ENCODE data around the gene GATA1. TPM values are rescaled to one million over a fixed set of nuclear protein-coding genes. Genes with fewer than 3 reads are reported as not detected.
"Not testable (repeated sequence)": the region's sequence is repeated elsewhere in the genome, so short reads cannot be mapped to it uniquely, and the experiment has no call there.

The GATA1 gene
- total and polyA plus RNA-seq, 8 donors, result 0.37 to 9.4 TPM; not detected in 6

DNA sequence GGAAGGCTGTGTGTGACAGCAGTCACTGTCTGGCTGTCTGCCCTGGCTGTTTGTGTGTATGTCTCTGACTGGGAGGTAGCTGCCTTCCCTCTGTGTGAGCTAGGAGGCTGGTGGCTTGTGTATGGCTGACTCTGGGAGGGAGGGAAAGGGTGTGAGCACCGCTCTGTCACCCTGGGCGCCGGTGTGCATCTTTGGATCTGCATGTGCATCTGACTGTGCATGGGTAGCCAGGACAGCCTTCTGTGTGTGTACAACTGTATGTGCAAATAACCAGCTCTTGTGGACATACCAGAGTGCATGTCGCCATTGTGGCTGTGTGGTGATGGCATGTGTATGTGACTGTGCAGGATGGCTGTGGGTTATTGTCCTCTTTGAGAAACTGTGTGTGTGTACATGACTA lies 32.5 kb downstream of the GATA1 start:
- Histone ChIP-seq H3K27ac (no peak overlapping the region), H3K4me3 (no peak overlapping the region), H3K27me3 (no peaks in the 10 kb centered on the region), H3K36me3 (peaks cover 0 to 94% (median 83%) of the 10 kb centered on the region in 4 donors), H3K9me3 (no peaks in the 10 kb centered on the region), H3K4me1 (no peaks in the 10 kb centered on the region)
- intact Hi-C loops (cut with DNase I; ENCODE audit: low total_unique reads), result no loop called here
- TF ChIP-seq, protein P1, sequence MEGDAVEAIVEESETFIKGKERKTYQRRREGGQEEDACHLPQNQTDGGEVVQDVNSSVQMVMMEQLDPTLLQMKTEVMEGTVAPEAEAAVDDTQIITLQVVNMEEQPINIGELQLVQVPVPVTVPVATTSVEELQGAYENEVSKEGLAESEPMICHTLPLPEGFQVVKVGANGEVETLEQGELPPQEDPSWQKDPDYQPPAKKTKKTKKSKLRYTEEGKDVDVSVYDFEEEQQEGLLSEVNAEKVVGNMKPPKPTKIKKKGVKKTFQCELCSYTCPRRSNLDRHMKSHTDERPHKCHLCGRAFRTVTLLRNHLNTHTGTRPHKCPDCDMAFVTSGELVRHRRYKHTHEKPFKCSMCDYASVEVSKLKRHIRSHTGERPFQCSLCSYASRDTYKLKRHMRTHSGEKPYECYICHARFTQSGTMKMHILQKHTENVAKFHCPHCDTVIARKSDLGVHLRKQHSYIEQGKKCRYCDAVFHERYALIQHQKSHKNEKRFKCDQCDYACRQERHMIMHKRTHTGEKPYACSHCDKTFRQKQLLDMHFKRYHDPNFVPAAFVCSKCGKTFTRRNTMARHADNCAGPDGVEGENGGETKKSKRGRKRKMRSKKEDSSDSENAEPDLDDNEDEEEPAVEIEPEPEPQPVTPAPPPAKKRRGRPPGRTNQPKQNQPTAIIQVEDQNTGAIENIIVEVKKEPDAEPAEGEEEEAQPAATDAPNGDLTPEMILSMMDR (IDR thresholded peaks at IDR 0.05), result no peak
- TF ChIP-seq POLR2A (IDR thresholded peaks at IDR 0.05), result no peak
- TF ChIP-seq POLR2AphosphoS5 (IDR thresholded peaks at IDR 0.05), result no peak
- no peak for TF ChIP-seq EP300 (IDR thresholded peaks at IDR 0.05)
- no peak for DNase-seq
- WGBS, 5 donors, result 80 to 100% (median 96%) methylated on average over 3 to 4 of the region's 4 CpGs

DNA sequence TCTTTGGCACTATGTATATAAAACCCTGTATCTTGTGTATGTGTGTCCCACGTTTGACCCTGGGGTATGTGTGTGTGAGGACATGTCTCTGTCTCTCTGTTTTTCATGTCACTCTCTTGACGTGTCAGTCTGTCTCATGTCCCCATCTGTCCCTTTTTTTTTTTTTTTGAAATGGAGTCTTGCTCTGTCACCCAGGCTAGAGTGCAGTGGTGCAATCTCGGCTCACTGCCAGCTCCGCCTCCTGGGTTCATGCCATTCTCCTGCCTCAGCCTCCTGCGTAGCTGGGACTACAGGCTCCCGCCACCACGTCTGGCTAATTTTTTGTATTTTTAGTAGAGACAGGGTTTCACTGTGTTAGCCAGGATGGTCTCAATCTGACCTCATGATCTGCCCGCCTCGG lies 33.0 kb downstream of the GATA1 start:
- H3K27me3 ChIP-seq; H3K4me1 ChIP-seq; H3K27ac ChIP-seq; H3K9me3 ChIP-seq; H3K4me3 ChIP-seq; intact Hi-C loops (cut with DNase I; ENCODE audit: low total_unique reads); DNase-seq: not testable (repeated sequence)
- H3K36me3 ChIP-seq, result peaks cover 0 to 96% (median 85%) of the 10 kb centered on the region in 4 donors
- WGBS, 5 donors, result 80 to 92% (median 83%) methylated on average over 8 to 9 of the region's 9 CpGs

DNA sequence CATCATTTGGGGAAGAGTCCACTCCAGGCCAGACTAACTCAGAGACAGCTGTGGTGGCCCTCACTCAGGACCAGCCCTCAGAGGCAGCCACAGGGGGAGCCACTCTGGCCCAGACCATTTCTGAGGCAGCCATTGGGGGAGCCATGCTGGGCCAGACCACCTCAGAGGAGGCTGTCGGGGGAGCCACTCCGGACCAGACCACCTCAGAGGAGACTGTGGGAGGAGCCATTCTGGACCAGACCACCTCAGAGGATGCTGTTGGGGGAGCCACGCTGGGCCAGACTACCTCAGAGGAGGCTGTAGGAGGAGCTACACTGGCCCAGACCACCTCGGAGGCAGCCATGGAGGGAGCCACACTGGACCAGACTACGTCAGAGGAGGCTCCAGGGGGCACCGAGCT lies 36.7 kb downstream of the GATA1 start:
- Histone ChIP-seq H3K4me1 (no peaks in the 10 kb centered on the region), H3K36me3 (peaks cover 0 to 83% (median 53%) of the 10 kb centered on the region in 4 donors), H3K9me3 (peaks cover 0 to 28% (median 14%) of the 10 kb centered on the region in 4 donors), H3K27me3 (peaks cover 0 to 20% (median 12%) of the 10 kb centered on the region in 3 donors), H3K4me3 (no peak overlapping the region), H3K27ac (no peak overlapping the region)
- intact Hi-C loops (cut with DNase I; ENCODE audit: low total_unique reads), result no loop called here
- TF ChIP-seq, protein P1 (IDR thresholded peaks at IDR 0.05), result no peak
- TF ChIP-seq EP300 (IDR thresholded peaks at IDR 0.05) (no peak), POLR2AphosphoS5 (IDR thresholded peaks at IDR 0.05) (no peak), POLR2A (IDR thresholded peaks at IDR 0.05) (no peak)
- WGBS, 5 donors, result 78 to 80% (median 78%) methylated on average over 6 of the region's 6 CpGs; no CpG with 5 or more reads in 2 of the 5 donors
- no peak for DNase-seq

DNA sequence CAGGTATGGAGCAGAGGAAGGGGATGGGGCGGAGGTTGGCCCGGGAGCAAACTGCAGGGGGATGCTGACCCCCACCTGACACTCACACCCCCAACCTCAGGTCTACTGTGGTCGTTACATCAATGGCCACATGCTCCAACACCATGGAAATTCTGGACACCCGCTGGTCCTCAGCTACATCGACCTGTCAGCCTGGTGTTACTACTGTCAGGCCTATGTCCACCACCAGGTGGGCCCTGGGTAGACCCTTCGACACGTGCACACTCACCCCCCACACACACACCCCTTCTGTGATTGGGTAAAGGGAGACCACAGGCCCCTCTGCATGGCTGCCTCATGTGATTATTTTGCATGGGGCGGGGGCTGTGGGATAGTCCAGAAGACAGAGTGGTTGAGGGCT lies 37.7 kb downstream of the GATA1 start:
- DNase-seq, result no peak
- Histone ChIP-seq H3K27me3 (peaks cover 0 to 20% (median 13%) of the 10 kb centered on the region in 3 donors), H3K9me3 (peaks cover 0 to 28% (median 14%) of the 10 kb centered on the region in 4 donors), H3K4me1 (no peaks in the 10 kb centered on the region), H3K36me3 (peaks cover 0 to 72% (median 43%) of the 10 kb centered on the region in 4 donors), H3K27ac (no peak overlapping the region), H3K4me3 (no peak overlapping the region)
- intact Hi-C loops (cut with DNase I; ENCODE audit: low total_unique reads), result no loop called here
- 72 to 98% (median 92%) methylated on average over 4 to 8 of the region's 8 CpGs for WGBS, 5 donors
- TF ChIP-seq POLR2AphosphoS5 (IDR thresholded peaks at IDR 0.05), result no peak
- no peak for TF ChIP-seq EP300 (IDR thresholded peaks at IDR 0.05)
- TF ChIP-seq, protein P1 (IDR thresholded peaks at IDR 0.05), result no peak
- no peak for TF ChIP-seq POLR2A (IDR thresholded peaks at IDR 0.05)

DNA sequence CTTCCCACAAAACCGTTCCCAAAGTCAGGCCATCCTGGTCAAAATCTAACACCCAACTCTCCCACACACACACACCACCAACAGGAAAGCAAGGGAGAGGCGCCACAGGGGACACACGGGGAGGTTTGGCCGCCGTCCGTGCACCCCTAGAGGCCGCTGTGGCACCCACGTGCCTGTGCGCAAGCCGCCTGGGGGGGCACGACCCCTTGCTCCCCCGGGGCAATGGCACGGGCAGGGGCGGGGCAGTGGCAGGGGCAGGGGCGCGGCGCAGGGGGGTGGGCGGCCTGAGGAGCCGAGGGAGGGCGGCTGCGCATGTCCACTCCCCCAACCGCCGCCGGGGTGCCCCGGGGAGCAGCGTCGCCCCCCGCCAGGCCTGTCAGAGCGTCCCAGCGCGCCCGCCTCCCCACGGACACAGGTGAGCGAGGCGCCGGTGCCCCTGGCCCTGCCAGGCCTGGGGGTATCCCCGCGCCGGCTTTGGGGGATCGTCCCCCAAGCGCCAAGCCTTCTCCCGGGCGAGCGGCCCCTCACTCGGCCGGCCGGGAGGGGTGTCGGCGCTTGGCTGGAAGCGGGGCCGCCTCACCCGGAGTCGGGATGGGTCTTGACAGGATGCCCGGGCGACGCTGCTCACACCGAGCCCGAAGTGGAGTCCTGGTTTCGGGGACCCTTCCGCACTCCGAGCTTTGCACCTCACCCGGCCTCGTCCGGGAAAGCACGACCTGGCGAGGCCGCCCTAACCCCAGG lies 39.9 kb downstream of the GATA1 start, which contains the start of gene ERAS:
Gene ERAS (plus strand): TSS at position 379 of the 741 bp plus-strand sequence. CDS start 2,611 bp downstream, outside the sequence.
- Histone ChIP-seq H3K4me3 (no peak within 1 kb of the TSS), H3K27ac (no peak within 1 kb of the TSS), H3K4me1 (no peaks in the 10 kb centered on the region), H3K27me3 (peaks cover 0 to 32% (median 28%) of the 10 kb centered on the region in 3 donors), H3K36me3 (peaks cover 0 to 50% (median 29%) of the 10 kb centered on the region in 4 donors), H3K9me3 (peaks cover 0 to 32% (median 14%) of the 10 kb centered on the region in 4 donors)
- TF ChIP-seq EP300 (IDR thresholded peaks at IDR 0.05) (no peak), POLR2A (IDR thresholded peaks at IDR 0.05) (no peak), POLR2AphosphoS5 (IDR thresholded peaks at IDR 0.05) (no peak)
- TF ChIP-seq, protein P1 (IDR thresholded peaks at IDR 0.05), result no peak
- intact Hi-C loops (cut with DNase I; ENCODE audit: low total_unique reads), result no loop called here
- DNase-seq, result no peak
- 37 to 82% (median 54%) methylated on average over 2 to 55 of the region's 67 CpGs for WGBS, 5 donors
